Lower leg skin (tissue), 3 donors: ENCODE measurements around the gene NFIX.

Experiments
- POLR2A ChIP-seq, 2 donors: fragments of 450-650 bp; IDR thresholded peaks; one replicate each; pipeline ENCODE4 v1.6.1; 2016 to 2017; ENCODE audit warnings: antibody characterized with exemption in 2 of 2, mild to moderate bottlenecking in 1 of 2, moderate library complexity in 1 of 2
- TF ChIP-seq, protein P1 (sequence below), 3 donors: fragments of 450-650 bp; IDR thresholded peaks; one replicate each; pipeline ENCODE4 v1.5.1; 2016; ENCODE audit warnings: antibody characterized with exemption in 3 of 3, mild to moderate bottlenecking in 3 of 3, moderate library complexity in 2 of 3

DNA sequence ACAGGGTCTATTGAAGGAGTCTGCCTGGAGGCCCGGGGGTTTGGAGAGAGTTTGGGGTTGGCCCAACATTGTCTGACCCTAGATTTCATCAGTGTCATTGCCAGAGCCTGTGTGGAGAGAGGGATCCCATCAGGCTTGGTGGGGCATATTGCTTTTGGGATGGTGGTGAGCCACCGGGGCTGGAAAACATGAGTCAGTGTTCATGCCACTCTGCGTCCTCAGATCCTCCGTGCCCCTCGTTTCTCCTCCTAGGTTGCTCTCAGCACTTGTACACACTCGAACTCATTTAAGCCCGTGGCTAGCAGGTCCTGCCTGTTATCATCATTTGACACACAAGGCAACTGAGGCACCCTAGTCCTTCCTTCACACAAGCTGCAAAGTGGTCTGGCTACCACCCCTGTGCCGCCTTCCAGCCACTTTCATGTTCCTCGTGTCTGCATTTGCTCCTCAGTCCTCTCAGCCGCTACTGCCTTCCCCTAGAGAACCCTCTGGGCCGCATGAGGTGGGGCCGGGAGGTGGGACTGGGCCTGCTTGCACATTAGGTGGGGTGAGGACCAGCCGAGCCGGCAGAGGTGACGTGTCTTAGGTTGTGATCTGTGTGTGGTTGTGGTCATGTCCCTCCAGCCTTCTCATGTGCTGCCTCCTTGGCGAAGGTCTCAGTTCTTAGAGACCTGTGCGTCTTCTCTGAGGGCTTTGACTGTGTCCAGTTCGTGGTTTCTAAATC lies 126.4 kb downstream of the NFIX start:
- TF ChIP-seq, protein P1, sequence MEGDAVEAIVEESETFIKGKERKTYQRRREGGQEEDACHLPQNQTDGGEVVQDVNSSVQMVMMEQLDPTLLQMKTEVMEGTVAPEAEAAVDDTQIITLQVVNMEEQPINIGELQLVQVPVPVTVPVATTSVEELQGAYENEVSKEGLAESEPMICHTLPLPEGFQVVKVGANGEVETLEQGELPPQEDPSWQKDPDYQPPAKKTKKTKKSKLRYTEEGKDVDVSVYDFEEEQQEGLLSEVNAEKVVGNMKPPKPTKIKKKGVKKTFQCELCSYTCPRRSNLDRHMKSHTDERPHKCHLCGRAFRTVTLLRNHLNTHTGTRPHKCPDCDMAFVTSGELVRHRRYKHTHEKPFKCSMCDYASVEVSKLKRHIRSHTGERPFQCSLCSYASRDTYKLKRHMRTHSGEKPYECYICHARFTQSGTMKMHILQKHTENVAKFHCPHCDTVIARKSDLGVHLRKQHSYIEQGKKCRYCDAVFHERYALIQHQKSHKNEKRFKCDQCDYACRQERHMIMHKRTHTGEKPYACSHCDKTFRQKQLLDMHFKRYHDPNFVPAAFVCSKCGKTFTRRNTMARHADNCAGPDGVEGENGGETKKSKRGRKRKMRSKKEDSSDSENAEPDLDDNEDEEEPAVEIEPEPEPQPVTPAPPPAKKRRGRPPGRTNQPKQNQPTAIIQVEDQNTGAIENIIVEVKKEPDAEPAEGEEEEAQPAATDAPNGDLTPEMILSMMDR (IDR thresholded peaks at IDR 0.05): no peak
- TF ChIP-seq POLR2A (IDR thresholded peaks at IDR 0.05): no peak
